22Rv1 (cell line): ENCODE results near the gene IMMP2L.
"Not testable (repeated sequence)": the region's sequence is repeated elsewhere in the genome, so short reads cannot be mapped to it uniquely, and the experiment has no call there.

Experiments
- H3K27ac ChIP-seq: fragments of 450-650 bp; 2 replicates; pipeline ENCODE4 v1.5.1; 2017
- ZFX ChIP-seq: fragments of 450-650 bp; IDR thresholded peaks from 2 replicates; pipeline ENCODE4 v1.6.1; 2017; ENCODE audit warnings: antibody characterized with exemption, borderline replicate concordance
- TF ChIP-seq, protein P1 (sequence below): fragments of 450-650 bp; IDR thresholded peaks from 2 replicates; pipeline ENCODE4 v1.5.1; 2017; ENCODE audit warnings: mild to moderate bottlenecking

Gene IMMP2L

DNA sequence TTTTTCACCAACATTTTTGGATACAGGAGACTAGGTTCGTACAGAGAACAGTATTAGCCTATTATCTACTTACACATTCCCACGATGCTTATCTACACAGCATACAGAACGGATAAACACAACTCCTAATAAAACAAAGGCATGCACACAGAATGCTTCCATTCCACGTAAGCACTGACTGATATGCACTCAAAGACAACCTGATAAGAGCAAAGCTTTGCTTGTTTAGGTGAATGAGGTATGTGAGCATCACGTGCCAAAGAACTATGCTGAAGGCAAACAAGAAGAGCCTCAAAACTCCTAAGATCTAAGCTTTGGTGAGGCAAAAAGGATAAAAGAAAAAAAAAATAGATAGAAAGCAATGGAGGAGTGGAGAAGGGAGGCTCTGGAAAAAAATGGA is 884.9 kb downstream of the IMMP2L start:
- no peak overlapping the region for H3K27ac ChIP-seq

DNA sequence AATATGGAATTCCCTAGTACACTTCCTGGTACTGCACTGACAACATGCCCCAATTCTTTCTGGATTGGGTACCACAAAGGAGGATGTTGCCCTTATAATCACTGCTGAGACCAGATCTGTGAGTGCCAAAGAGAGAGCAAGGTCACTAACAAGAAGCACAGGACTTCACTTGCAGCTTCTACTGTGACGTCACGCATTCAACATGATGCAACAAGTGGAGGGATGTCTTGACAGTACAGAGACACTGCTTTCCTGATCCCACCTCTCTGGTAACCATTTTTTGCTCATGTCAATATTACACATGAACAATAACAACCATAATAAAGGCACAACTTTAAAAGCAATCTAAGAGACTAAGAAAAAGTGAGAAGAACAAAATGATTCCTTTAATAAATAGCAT is 885.5 kb downstream of the IMMP2L start:
- TF ChIP-seq, protein P1, sequence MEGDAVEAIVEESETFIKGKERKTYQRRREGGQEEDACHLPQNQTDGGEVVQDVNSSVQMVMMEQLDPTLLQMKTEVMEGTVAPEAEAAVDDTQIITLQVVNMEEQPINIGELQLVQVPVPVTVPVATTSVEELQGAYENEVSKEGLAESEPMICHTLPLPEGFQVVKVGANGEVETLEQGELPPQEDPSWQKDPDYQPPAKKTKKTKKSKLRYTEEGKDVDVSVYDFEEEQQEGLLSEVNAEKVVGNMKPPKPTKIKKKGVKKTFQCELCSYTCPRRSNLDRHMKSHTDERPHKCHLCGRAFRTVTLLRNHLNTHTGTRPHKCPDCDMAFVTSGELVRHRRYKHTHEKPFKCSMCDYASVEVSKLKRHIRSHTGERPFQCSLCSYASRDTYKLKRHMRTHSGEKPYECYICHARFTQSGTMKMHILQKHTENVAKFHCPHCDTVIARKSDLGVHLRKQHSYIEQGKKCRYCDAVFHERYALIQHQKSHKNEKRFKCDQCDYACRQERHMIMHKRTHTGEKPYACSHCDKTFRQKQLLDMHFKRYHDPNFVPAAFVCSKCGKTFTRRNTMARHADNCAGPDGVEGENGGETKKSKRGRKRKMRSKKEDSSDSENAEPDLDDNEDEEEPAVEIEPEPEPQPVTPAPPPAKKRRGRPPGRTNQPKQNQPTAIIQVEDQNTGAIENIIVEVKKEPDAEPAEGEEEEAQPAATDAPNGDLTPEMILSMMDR = no peak
- H3K27ac ChIP-seq = no peak overlapping the region

More for the DNA sequence above, 884.9 kb downstream of the IMMP2L start:
- TF ChIP-seq, protein P1 = no peak
- TF ChIP-seq ZFX = no peak

DNA sequence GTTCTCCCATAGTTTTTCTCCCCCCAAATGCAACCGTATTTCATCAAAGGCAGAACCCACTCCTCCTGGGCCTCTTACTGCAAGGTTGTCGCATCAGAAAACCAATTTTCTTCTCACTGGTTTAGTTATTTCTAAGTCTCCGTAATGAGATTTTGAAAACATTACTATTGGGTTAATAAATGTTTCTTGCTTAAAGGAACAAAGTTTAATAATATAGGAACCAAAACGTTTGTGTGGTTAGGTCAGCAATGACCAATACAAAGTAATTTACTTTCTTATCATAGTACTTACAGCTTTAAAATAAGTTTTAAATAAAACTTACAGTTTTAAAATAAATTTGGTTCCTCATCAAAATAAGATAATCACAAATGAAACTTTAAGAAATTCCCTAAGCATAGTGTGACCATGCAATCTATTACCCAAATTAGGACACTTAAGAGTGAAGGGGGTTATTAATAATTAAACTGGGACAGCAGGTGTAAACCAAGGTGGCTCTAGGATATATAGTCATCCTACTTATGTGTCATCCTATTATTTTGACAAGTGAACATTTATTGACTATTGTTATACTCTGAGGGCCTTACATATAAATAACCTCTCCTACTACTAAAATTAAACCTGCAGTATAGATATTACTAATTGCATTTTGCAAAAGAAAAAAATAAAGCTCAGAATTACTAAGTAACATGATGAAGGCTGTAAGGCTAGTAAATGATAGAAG is 886.7 kb downstream of the IMMP2L start:
- TF ChIP-seq, protein P1 = no peak
- TF ChIP-seq ZFX = no peak
- no peak overlapping the region for H3K27ac ChIP-seq

DNA sequence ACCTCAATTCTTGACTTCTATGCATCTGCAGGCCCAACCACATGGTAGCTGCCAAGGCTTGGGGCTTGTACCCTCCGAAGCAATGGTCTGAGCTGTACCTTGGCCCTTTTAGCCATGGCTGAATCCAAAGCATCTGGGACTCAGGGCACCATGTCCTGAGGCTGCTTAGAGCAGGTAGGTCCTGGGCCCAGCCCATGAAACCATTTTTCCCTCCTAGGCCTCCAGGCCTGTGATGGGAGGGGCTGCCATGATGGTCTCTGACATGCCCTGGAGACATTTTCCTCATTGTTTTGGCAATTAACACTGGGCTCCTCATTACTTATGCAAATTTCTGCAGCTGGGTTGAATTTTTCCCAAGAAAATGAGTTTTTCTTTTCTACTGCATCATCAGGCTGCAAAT is 889.1 kb downstream of the IMMP2L start:
- no peak for TF ChIP-seq ZFX
- no peak overlapping the region for H3K27ac ChIP-seq

DNA sequence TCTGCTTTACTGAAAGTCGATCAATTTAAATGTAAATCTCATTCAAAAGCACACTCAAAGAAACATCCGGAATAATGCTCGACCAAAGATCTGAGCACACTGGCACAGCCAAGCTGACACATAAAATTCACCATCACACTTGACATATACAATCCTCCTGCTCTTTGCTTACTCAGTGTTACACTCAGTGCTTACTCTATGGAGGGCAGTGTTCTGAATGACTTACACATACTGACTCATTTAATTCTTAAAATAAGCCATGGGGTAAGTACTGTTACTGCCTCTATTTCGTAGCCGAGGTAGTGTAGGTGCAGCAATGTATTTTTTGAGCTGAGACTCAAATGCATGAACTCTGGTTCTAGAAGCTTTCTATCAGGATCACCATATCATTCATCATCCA is 892.9 kb downstream of the IMMP2L start:
- no peak overlapping the region for H3K27ac ChIP-seq
- TF ChIP-seq, protein P1 = no peak
- no peak for TF ChIP-seq ZFX

DNA sequence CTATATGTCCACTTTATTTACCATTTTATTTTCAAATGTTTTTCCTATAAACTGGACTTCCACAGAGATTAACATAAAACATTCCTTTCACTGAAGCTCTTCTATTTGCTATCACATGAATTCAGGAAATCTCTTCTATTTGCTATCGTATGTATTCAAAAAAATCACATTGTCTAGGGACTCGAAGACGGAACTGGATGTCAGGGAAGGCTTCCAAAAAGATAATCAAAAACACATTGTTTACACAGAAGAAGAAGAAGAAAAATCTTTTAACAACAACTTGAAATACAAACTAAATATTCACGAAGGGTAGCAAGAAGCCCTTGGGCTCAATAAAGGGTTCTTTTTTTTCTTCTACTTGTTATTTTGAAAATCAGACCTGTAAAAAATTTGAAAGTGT is 897.5 kb downstream of the IMMP2L start:
- TF ChIP-seq, protein P1 = no peak
- no peak for TF ChIP-seq ZFX
- no peak overlapping the region for H3K27ac ChIP-seq

DNA sequence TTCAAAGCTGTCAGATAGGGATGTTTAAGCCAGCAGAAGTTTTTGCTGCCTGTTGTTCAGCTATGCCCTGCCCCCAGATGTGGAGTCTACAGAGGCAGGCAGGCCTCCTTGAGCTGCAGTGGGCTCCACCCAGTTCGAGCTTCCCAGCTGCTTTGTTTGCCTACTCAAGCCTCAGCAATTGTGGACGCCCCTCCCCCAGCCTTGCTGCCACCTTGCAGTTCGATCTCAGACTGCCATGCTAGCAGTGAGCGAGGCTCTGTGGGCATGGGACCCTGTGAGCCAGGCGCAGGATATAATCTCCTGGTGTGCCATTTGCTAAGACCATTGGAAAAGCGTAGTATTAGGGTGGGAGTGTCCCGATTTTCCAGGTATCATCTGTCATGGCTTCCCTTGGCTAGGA is 901.7 kb downstream of the IMMP2L start:
- not testable (repeated sequence) for H3K27ac ChIP-seq

DNA sequence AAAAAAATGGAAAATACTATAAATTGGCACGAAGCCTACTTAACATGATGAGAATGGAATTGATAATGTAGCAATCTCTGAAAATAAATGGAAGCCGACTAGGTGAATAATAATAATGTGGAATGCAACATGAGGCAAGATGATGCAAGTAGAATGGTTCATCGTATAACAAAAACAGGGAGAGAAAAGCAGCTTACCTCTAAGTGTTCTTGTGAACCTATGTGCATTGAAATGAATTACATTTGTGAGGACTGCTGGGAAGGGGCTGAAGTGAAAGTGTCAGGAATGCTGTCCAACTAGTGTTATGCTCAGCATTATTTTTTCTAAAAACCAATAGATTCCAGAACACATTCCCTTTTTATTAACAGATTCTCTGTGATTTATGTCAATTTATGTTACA is 912.0 kb downstream of the IMMP2L start:
- no peak overlapping the region for H3K27ac ChIP-seq
- no peak for TF ChIP-seq ZFX

DNA sequence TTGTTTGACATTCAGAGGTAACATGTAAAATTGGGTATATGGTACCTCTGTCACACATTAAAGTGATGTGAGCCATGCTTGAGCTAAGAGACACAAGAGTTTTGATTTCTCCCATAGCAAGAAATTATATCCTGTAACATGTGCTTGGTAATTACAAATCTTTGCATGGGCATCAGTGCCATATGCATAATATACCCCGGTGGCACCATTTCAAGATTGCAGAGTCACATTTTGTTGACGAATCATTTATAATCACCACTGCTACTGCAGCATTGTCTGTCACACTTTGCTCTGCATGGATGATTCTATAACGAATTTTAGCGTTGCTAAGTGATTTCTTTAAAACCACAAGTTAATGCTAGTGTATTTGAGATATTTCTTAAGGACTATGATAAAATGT is 915.0 kb downstream of the IMMP2L start:
- no peak overlapping the region for H3K27ac ChIP-seq
- no peak for TF ChIP-seq ZFX
- TF ChIP-seq, protein P1 = no peak
